ENCODE measurements around the gene DNER. TPM values are rescaled to one million over a fixed set of nuclear protein-coding genes. Genes with fewer than 3 reads are reported as not detected.

The DNER gene
- total RNA-seq, 3 donors from 2014 or later (not counting 1 experiment from before 2014, with no cell fraction given), result not detected

DNA sequence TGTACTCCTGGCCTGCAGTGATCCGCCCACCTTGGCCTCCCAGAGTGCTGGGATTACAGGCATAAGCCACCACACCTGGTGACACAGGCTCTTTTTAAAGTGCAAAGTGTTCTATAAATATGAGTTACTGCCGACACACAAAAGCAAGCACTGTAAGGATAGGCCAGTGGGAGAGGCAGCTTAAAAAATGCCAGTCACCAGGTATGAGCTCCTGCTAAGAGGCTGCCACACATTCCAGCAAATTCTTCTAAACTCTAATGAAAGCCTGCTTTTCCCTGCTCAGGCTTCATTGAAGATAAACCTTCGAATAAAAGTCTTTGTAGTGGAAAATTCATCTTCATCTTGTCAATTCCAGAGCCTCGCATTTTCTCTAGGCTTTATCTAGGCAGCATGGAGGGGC is 240.2 kb downstream of the DNER start:
- no peak overlapping the region for H3K4me3 ChIP-seq (ENCODE audit: low read length)
- H3K9me3 Mint-ChIP-seq, result peaks cover 0 to 3% of the 10 kb centered on the region in 2 donors
- H3K27ac Mint-ChIP-seq, result no peak overlapping the region
- TF ChIP-seq, protein P1, sequence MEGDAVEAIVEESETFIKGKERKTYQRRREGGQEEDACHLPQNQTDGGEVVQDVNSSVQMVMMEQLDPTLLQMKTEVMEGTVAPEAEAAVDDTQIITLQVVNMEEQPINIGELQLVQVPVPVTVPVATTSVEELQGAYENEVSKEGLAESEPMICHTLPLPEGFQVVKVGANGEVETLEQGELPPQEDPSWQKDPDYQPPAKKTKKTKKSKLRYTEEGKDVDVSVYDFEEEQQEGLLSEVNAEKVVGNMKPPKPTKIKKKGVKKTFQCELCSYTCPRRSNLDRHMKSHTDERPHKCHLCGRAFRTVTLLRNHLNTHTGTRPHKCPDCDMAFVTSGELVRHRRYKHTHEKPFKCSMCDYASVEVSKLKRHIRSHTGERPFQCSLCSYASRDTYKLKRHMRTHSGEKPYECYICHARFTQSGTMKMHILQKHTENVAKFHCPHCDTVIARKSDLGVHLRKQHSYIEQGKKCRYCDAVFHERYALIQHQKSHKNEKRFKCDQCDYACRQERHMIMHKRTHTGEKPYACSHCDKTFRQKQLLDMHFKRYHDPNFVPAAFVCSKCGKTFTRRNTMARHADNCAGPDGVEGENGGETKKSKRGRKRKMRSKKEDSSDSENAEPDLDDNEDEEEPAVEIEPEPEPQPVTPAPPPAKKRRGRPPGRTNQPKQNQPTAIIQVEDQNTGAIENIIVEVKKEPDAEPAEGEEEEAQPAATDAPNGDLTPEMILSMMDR (IDR thresholded peaks at IDR 0.05), result no peak
- intact Hi-C loops (cut with micrococcal nuclease), result no loop called here
- no peaks in the 10 kb centered on the region for H3K4me1 ChIP-seq (ENCODE audit: control insufficient read depth, insufficient read depth, low read length)
- WGBS (ENCODE audit: insufficient coverage), result 82% methylated on average over 4 of the region's 4 CpGs
- H3K4me1 Mint-ChIP-seq, result no peaks in the 10 kb centered on the region
- peaks cover 2 to 5% of the 10 kb centered on the region in 2 donors for H3K27me3 Mint-ChIP-seq (ENCODE audit: low read depth in 2 of 2)
- no peak for ATAC-seq
- no peaks in the 10 kb centered on the region for H3K9me3 ChIP-seq (ENCODE audit: control insufficient read depth, insufficient read depth, low read length)
- no peaks in the 10 kb centered on the region for H3K36me3 ChIP-seq (ENCODE audit: control insufficient read depth, insufficient read depth, low read length)
- no peaks in the 10 kb centered on the region for H3K36me3 Mint-ChIP-seq
- H3K27me3 ChIP-seq (ENCODE audit: control insufficient read depth, insufficient read depth, low read length), result no peaks in the 10 kb centered on the region
- no peak overlapping the region for H3K4me3 Mint-ChIP-seq
- DNase-seq, result no peak
- H3K27ac ChIP-seq (ENCODE audit: low read length), result no peak overlapping the region

GRCh38 chr2:229470781-229471180 is 243.6 kb downstream of the DNER start:
- H3K4me1 ChIP-seq (ENCODE audit: control insufficient read depth, insufficient read depth, low read length), result no peaks in the 10 kb centered on the region
- H3K36me3 ChIP-seq (ENCODE audit: control insufficient read depth, insufficient read depth, low read length), result no peaks in the 10 kb centered on the region
- intact Hi-C loops (cut with micrococcal nuclease), result no loop called here
- Mint-ChIP-seq H3K27me3 (ENCODE audit: low read depth in 2 of 2) (peaks cover 0 to 5% of the 10 kb centered on the region in 2 donors), H3K27ac (no peak overlapping the region), H3K36me3 (no peaks in the 10 kb centered on the region), H3K9me3 (peaks cover 0 to 3% of the 10 kb centered on the region in 2 donors), H3K4me1 (no peaks in the 10 kb centered on the region), H3K4me3 (no peak overlapping the region)
- WGBS (ENCODE audit: insufficient coverage), result 94% methylated on average over 2 of the region's 2 CpGs
- no peak overlapping the region for H3K4me3 ChIP-seq (ENCODE audit: low read length)
- no peak for ATAC-seq
- H3K9me3 ChIP-seq (ENCODE audit: control insufficient read depth, insufficient read depth, low read length), result no peaks in the 10 kb centered on the region
- TF ChIP-seq, protein P1 (IDR thresholded peaks at IDR 0.05), result no peak
- no peak for DNase-seq
- H3K27me3 ChIP-seq (ENCODE audit: control insufficient read depth, insufficient read depth, low read length), result no peaks in the 10 kb centered on the region
- H3K27ac ChIP-seq (ENCODE audit: low read length), result no peak overlapping the region

- TF ChIP-seq, protein P1 (IDR thresholded peaks at IDR 0.05), result no peak
- intact Hi-C loops (cut with micrococcal nuclease), result no loop called here
- Mint-ChIP-seq H3K36me3 (no peaks in the 10 kb centered on the region), H3K9me3 (peaks cover 0 to 2% of the 10 kb centered on the region in 2 donors), H3K27me3 (ENCODE audit: low read depth in 2 of 2) (peaks cover 2 to 8% of the 10 kb centered on the region in 2 donors), H3K4me1 (no peaks in the 10 kb centered on the region), H3K4me3 (no peak overlapping the region), H3K27ac (no peak overlapping the region)
- no peak for DNase-seq
- Histone ChIP-seq H3K4me1 (ENCODE audit: control insufficient read depth, insufficient read depth, low read length) (no peaks in the 10 kb centered on the region), H3K27ac (ENCODE audit: low read length) (no peak overlapping the region), H3K27me3 (ENCODE audit: control insufficient read depth, insufficient read depth, low read length) (no peaks in the 10 kb centered on the region), H3K36me3 (ENCODE audit: control insufficient read depth, insufficient read depth, low read length) (no peaks in the 10 kb centered on the region), H3K9me3 (ENCODE audit: control insufficient read depth, insufficient read depth, low read length) (no peaks in the 10 kb centered on the region), H3K4me3 (ENCODE audit: low read length) (no peak overlapping the region)
- ATAC-seq, result no peak
- 88% methylated on average over 7 of the region's 7 CpGs for WGBS (ENCODE audit: insufficient coverage)
Measured at GRCh38 chr2:229467783-229468182, 246.6 kb downstream of the DNER start.

- Histone ChIP-seq H3K27me3 (ENCODE audit: control insufficient read depth, insufficient read depth, low read length) (no peaks in the 10 kb centered on the region), H3K9me3 (ENCODE audit: control insufficient read depth, insufficient read depth, low read length) (no peaks in the 10 kb centered on the region), H3K36me3 (ENCODE audit: control insufficient read depth, insufficient read depth, low read length) (no peaks in the 10 kb centered on the region), H3K4me3 (ENCODE audit: low read length) (no peak overlapping the region), H3K27ac (ENCODE audit: low read length) (no peak overlapping the region), H3K4me1 (ENCODE audit: control insufficient read depth, insufficient read depth, low read length) (no peaks in the 10 kb centered on the region)
- Mint-ChIP-seq H3K4me1 (no peaks in the 10 kb centered on the region), H3K36me3 (no peaks in the 10 kb centered on the region), H3K27me3 (ENCODE audit: low read depth in 2 of 2) (peaks cover 2 to 5% of the 10 kb centered on the region in 2 donors), H3K27ac (no peak overlapping the region), H3K4me3 (no peak overlapping the region), H3K9me3 (peaks cover 0 to 2% of the 10 kb centered on the region in 2 donors)
- intact Hi-C loops (cut with micrococcal nuclease), result no loop called here
- DNase-seq (no peak), ATAC-seq (no peak)
- TF ChIP-seq, protein P1 (IDR thresholded peaks at IDR 0.05), result no peak
- 62% methylated on average over 2 of the region's 2 CpGs for WGBS (ENCODE audit: insufficient coverage)
Measured at GRCh38 chr2:229463841-229464346, 250.5 kb downstream of the DNER start.

Data from natural killer cell (primary cell).